CD4-positive, alpha-beta T cell treated with Interleukin-17A for 1 hour (primary cell): ENCODE results near the gene ZFHX3.

Experiments
- DNase-seq: peaks from one replicate; pipeline ENCODE4 v3.0.0-alpha.2; 2020

Gene ZFHX3

GRCh38 chr16:73067671-73068540, 20.0 kb upstream of the ZFHX3 start:
- no peak for DNase-seq

- no peak for DNase-seq
Measured at GRCh38 chr16:73066927-73067670, 19.2 kb upstream of the ZFHX3 start.

DNA sequence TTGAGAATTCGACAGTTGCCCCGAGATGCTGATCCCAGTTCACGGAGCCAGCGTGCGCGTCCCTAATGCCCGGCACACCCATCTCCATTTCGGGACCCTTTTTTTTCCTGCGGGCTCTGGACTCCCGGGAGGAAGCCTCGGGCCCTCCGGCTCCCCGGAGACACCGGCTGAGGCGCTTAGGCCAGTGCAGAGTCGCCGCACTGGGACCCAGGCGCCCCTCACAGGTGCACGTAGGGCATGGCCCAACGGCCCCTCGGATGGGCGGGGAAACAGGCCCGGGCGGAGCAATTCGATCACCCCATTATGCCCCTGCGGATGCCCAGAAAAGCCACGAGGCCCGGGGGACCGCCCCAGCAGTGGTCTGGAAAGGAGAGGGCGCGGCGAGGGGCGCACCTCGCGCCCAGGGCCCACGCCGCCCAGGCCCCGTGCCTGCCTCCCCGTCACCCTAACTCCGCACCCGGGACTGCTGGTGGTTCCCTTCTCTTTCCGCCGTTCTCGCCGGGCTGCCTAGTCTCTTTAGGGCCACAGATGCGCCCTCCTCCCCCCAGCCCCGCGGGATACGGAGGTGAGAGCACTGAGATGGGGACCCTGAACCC, 18.5 kb upstream of the ZFHX3 start:
- no peak for DNase-seq

- no peak for DNase-seq
Measured at GRCh38 chr16:73065632-73066330, 17.9 kb upstream of the ZFHX3 start.

GRCh38 chr16:73064994-73065545, 17.1 kb upstream of the ZFHX3 start:
- DNase-seq, result no peak

DNA sequence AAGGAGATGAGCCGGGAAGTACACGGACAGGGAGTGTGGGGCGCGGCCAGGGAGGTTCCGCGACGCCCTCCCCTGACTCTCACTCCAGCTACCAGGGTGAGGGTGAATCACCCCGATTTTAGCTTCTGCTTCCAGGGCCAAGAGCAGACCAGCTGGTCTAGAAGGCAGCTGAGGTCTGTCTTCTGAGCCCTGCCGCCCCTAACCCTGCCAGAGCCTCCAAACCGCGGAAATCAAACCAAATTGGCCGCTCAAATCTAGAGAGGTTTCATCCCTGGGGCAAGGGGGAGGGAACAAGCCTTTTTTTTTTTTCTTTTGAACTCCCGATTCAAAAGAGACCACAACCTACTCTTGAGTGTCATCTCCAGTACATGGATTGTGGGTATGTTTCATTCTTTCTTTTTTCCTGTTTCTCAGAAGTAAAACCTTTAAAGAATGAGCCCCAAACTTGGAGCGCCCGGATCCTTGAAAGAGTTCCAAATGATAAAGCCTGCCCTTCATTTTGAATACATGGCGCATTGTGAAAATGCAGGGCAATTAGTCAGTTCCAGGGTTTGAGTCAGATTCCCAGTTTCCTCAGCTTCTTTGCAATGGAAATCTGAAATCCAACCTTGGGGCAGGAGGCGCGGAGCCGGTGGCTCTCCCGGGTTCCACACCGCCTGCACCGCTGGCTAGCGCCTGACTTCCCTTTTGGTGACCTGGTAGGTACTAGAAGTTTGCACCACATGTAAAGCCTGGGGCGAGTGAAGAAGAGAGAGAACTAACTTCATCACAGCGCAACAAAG, 16.5 kb upstream of the ZFHX3 start:
- no peak for DNase-seq

- DNase-seq, result no peak
Measured at GRCh38 chr16:73063854-73064211, 15.9 kb upstream of the ZFHX3 start.

DNA sequence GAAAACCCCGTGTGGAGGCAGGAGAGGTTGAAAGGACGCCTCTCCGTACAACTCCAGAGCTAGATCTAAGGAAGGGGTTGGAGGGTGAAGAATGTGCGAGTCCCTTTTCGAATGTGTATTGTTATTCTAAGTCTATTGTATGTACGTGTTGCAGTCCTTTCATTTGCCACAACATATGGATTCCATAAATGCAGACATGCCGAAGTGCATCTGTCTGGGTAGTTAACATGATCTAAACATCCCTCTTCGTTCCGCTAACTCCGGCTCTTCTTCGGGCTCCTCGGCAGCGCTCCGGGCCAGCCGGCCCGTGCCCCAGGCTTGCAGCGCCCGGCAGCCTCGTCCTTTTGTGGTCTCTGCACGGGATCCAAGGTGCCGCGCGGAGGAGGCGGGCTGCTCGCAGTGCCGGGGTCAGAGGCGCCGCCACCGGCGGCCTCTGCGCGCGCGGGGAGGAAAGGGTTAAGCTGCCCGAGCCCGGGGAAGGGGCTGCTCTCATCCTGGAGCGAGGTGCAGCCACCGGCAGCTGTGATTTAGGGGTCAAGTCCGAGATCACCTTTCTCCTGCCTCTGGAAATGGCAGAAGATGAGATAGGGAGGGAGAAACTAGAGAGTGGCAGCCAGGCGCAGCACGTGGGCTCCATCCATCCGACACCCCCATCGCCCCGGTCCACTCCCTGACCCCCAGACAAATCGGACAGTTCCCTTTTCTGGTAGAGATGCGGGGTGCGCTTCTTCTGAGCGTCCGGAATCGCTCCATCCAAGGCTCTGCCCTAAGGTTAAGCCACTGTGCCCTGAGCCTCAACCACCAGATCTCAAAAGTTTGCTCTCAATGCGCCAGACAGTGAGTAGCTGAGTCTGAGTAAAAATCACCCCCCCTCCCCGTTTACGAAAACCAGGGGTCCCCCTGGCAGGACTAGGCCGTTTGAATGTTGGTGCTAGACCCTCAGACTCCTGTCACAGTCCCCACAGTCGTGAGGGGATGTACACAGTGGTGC, 15.1 kb upstream of the ZFHX3 start:
- no peak for DNase-seq

GRCh38 chr16:73062001-73062616, 14.2 kb upstream of the ZFHX3 start:
- no peak for DNase-seq

DNA sequence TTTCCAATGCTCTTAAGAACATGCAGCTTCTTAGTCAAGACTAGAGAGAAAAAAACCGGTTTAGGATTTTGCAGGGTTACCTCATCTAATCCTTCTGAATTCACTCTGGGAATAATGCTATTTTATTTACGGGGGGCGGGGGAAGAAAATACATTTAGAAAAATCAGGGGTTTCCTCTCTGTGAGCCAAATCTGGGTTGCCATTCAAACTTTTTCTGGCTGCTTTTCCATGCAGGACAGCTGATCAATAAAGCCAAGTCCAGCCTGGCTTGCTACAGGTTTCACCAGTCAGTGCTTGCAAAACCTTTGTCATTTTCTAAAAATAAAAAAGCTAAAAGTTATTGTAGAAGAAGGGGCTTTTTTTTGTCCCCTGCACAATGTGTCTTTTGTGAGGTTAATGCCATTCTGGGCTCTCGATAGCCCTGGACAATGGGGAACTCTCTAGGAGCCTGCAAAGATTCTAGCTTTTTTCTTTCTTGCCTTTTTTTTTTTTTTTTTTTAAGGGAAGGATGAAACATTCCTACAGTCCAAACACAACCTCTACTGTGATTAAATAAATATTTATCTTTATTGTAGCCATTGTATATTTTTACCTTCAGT, 13.1 kb upstream of the ZFHX3 start:
- DNase-seq, result no peak

- DNase-seq, result no peak
Measured at GRCh38 chr16:73059779-73060615, 12.1 kb upstream of the ZFHX3 start.

- no peak for DNase-seq
Measured at GRCh38 chr16:73058616-73059409, 10.9 kb upstream of the ZFHX3 start.

- no peak for DNase-seq
Measured at GRCh38 chr16:73058221-73058615, 10.3 kb upstream of the ZFHX3 start.

- DNase-seq, result no peak
Measured at GRCh38 chr16:73057291-73058210, 9.6 kb upstream of the ZFHX3 start.

- DNase-seq, result no peak
Measured at GRCh38 chr16:73056921-73057290, 9.0 kb upstream of the ZFHX3 start.

GRCh38 chr16:73056448-73056847, 8.5 kb upstream of the ZFHX3 start:
- no peak for DNase-seq
